GM19193 (cell line): ENCODE data around the gene PRMT1.

ENCODE experiments used
- POLR2A ChIP-seq: IDR thresholded peaks from 4 replicates; pipeline ENCODE4 v1.6.1; 2011; ENCODE audit not compliant: insufficient read depth, insufficient read length; ENCODE audit errors: extremely low read depth

Gene PRMT1

GRCh38 chr19:49688531-49689132 is 11.6 kb downstream of the PRMT1 start:
- no peak for TF ChIP-seq POLR2A

- peak; percentile 27 for TF ChIP-seq POLR2A
These were observed 12.3 kb downstream of the PRMT1 start, which contains the start of gene ADM5 for GRCh38 chr19:49689133-49690078. Gene ADM5 (plus strand): TSS chr19:49689594. CDS start chr19:49689838, 244 bp downstream.

- TF ChIP-seq POLR2A: no peak
These were observed 13.1 kb downstream of the PRMT1 start for GRCh38 chr19:49690079-49690655.

GRCh38 chr19:49690656-49691242 is 13.7 kb downstream of the PRMT1 start, which contains the start of gene CPT1C:
Gene CPT1C (plus strand): TSS chr19:49691116. CDS start chr19:49692253, 1,137 bp downstream.
- no peak for TF ChIP-seq POLR2A

- TF ChIP-seq POLR2A: no peak
These were observed 14.4 kb downstream of the PRMT1 start for GRCh38 chr19:49691243-49692146.

GRCh38 chr19:49692147-49692506 is 15.1 kb downstream of the PRMT1 start:
- no peak for TF ChIP-seq POLR2A

GRCh38 chr19:49696115-49696514 is 19.0 kb downstream of the PRMT1 start:
- TF ChIP-seq POLR2A: no peak

- no peak for TF ChIP-seq POLR2A
These were observed 19.8 kb downstream of the PRMT1 start for GRCh38 chr19:49696865-49697264.

- TF ChIP-seq POLR2A: no peak
These were observed 22.3 kb downstream of the PRMT1 start for GRCh38 chr19:49699364-49699763.

GRCh38 chr19:49700563-49700962 is 23.5 kb downstream of the PRMT1 start:
- TF ChIP-seq POLR2A: no peak

GRCh38 chr19:49701271-49701786 is 24.3 kb downstream of the PRMT1 start:
- no peak for TF ChIP-seq POLR2A

- no peak for TF ChIP-seq POLR2A
These were observed 28.0 kb downstream of the PRMT1 start for GRCh38 chr19:49704888-49705642.

GRCh38 chr19:49705919-49706318 is 28.8 kb downstream of the PRMT1 start:
- no peak for TF ChIP-seq POLR2A
